Measurements from ENCODE around the gene MKS1. TPM values are rescaled to one million over a fixed set of nuclear protein-coding genes. Genes with fewer than 3 reads are reported as not detected.

MKS1 gene
- total and polyA plus RNA-seq, 2 experiments from 2014 or later = 14.0 to 17.4 TPM

GRCh38 chr17:58192612-58193011 is 26.4 kb downstream of the MKS1 start, which contains the start of gene EPX:
Gene EPX (plus strand): TSS chr17:58192726. CDS start chr17:58192847, 121 bp downstream.
- Histone ChIP-seq H3K4me2 (no peak within 1 kb of the TSS), H3F3A (replicated peaks; ENCODE audit: low read depth) (no peaks in the 10 kb centered on the region), H2AFZ (no peak within 1 kb of the TSS), H4K20me1 (replicated peaks; ENCODE audit: insufficient read depth) (no peaks in the 10 kb centered on the region), H3K36me3 (ENCODE audit: insufficient read depth) (no peaks in the 10 kb centered on the region), H3K4me3 (no peak within 1 kb of the TSS), H3K27me3 (ENCODE audit: insufficient read depth) (no peaks in the 10 kb centered on the region), H3K27ac (ENCODE audit: low read depth) (no peak within 1 kb of the TSS), H3K9me2 (ENCODE audit: insufficient read depth) (no peaks in the 10 kb centered on the region), H3K4me1 (ENCODE audit: insufficient read depth) (no peaks in the 10 kb centered on the region), H3K79me2 (replicated peaks; ENCODE audit: insufficient read depth) (no peaks in the 10 kb centered on the region)
- no peak for DNase-seq (ENCODE audit: low spot score)
- H3K27me3 Mint-ChIP-seq (ENCODE audit: insufficient read depth, low read depth, poor library complexity) = peaks cover 16% of the 10 kb centered on the region
- H3K27ac Mint-ChIP-seq = no peak within 1 kb of the TSS
- ATAC-seq = no peak
- no peaks in the 10 kb centered on the region for H3K36me3 Mint-ChIP-seq (ENCODE audit: low read depth)
- no peak within 1 kb of the TSS for H3K4me3 Mint-ChIP-seq
- H3K4me1 Mint-ChIP-seq = no peaks in the 10 kb centered on the region
- TF ChIP-seq ZNF462 (CRISPR knock-in tag; IDR thresholded peaks at IDR 0.05) = no peak
- no peaks in the 10 kb centered on the region for H3K9me3 Mint-ChIP-seq

- Histone ChIP-seq H3K36me3 (ENCODE audit: insufficient read depth) (no peaks in the 10 kb centered on the region), H4K20me1 (replicated peaks; ENCODE audit: insufficient read depth) (no peaks in the 10 kb centered on the region), H2AFZ (no peak overlapping the region), H3K4me1 (ENCODE audit: insufficient read depth) (no peaks in the 10 kb centered on the region), H3K9me2 (ENCODE audit: insufficient read depth) (no peaks in the 10 kb centered on the region), H3K4me2 (no peak overlapping the region), H3K4me3 (no peak overlapping the region), H3K27me3 (ENCODE audit: insufficient read depth) (no peaks in the 10 kb centered on the region), H3K79me2 (replicated peaks; ENCODE audit: insufficient read depth) (no peaks in the 10 kb centered on the region), H3F3A (replicated peaks; ENCODE audit: low read depth) (no peaks in the 10 kb centered on the region), H3K27ac (ENCODE audit: low read depth) (no peak overlapping the region)
- DNase-seq (ENCODE audit: low spot score) (no peak), ATAC-seq (peak; percentile 44)
- H3K27me3 Mint-ChIP-seq (ENCODE audit: insufficient read depth, low read depth, poor library complexity) = peaks cover 13% of the 10 kb centered on the region
- H3K9me3 Mint-ChIP-seq = no peaks in the 10 kb centered on the region
- no peaks in the 10 kb centered on the region for H3K36me3 Mint-ChIP-seq (ENCODE audit: low read depth)
- no peak overlapping the region for H3K27ac Mint-ChIP-seq
- no peak overlapping the region for H3K4me3 Mint-ChIP-seq
- H3K4me1 Mint-ChIP-seq = no peaks in the 10 kb centered on the region
- TF ChIP-seq CTCF (conservative IDR thresholded peaks at IDR 0.05; ENCODE audit: low read depth in 2 of 2) = no peak
- TF ChIP-seq POLR2AphosphoS5 (IDR thresholded peaks at IDR 0.05; ENCODE audit: low read depth) = no peak
- no peak for TF ChIP-seq REST (IDR thresholded peaks at IDR 0.05; ENCODE audit: unreplicated experiment)
- TF ChIP-seq EZH2 (IDR thresholded peaks at IDR 0.05; ENCODE audit: low read depth, unreplicated experiment) = no peak
- no peak for TF ChIP-seq ETS1 (IDR thresholded peaks at IDR 0.05)
- TF ChIP-seq STAT1 (IDR thresholded peaks at IDR 0.05; ENCODE audit: unreplicated experiment) = no peak
- TF ChIP-seq ZNF114 (CRISPR knock-in tag; IDR thresholded peaks at IDR 0.05) = no peak
Observed at GRCh38 chr17:58191241-58191896, 27.7 kb downstream of the MKS1 start.

Data from GM23338 (cell line).